Measurements from ENCODE around the gene HECW1.

HECW1 gene

DNA sequence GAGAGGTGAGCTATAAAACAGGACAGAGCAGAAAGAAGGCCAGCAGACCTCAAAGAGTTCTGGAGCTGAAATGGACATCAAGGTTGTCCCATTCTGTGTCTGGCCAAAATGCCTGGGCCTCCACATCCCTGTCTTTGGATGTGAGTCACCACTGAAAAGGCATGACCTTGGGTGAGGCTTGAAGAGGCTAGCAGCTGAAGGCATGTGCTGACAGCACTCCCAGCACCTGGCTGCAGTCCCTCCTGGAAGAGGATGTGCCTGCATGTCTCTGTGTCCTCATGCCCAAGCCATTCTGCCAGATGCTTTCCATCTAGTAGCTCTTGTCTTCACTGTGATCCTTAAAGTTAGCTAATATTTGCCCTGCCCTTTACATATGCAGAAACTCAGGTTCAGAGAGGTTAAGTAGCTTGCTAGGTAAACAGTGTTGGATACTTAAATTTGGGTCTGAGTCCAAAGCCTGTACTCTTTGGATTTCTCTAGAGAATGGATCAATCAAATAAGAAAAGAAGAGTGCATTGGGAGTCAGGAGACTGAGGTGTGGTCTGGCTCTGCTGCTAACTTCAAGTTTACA, 35.8 kb downstream of the HECW1 start:
- no peak for DNase-seq (ENCODE audit: low read depth, low spot score)

GRCh38 chr7:43151076-43151475, 38.6 kb downstream of the HECW1 start:
- DNase-seq (ENCODE audit: low read depth, low spot score) = no peak

DNA sequence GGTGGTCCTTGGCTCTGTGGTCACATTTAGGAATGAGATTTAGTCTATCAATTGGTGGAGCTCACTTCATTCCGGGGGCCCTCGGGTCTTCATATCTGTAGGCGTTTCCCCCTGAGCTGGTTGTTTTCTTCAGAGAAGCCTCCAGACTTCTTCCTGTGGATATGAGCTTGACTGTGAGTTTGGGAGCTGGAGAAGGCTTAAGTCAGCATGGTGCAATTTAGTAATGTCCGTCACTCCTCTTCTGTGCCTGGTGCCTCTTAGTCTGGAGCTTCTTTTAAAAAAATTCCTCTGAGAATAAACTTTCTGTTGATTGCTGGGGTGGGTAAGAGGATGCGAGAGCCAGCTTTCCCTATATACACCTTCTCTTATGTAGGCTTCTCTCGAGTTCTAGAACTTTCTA, 40.2 kb downstream of the HECW1 start:
- no peak for DNase-seq (ENCODE audit: low read depth, low spot score)

DNA sequence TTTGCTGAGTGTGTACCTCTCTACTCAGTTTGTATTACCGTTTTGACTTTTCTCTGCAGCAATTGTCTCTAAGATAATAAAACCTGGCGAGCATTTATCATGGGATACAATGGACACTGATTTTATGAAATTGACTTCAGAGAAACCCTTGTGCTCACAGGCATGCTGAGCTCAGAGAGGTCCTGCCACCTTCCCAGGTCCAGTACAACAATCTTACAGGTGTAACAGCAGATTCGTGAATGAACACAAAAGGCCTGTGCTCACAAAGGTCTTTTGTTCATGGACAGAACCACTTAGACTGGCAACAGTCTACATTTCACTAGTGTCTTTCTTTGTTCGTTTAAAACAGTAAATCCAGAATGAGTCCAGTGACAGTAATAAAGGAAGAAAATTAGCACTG, 43.2 kb downstream of the HECW1 start:
- DNase-seq (ENCODE audit: low read depth, low spot score) = no peak

- no peak for DNase-seq (ENCODE audit: low read depth, low spot score)
Observed at GRCh38 chr7:43163885-43164284, 51.4 kb downstream of the HECW1 start.

DNA sequence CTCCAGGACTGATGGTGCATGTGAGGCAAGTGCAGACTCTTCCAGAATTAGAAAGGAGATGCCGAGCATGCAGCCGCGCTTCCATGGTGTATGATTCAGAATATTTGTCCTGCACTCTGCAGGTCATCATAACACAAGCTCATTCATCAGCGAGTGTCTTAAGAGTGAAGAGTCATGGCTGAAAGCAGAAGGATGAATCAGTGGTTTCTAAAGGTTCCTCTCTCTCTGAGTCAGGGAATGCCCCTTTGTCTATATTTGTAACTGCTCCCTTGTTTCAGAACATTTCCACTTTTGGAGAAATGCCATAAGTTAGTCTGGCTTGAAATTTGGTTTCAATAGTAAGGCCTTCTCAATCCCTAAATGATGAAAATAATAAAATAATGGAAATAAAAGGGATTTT, 52.3 kb downstream of the HECW1 start:
- DNase-seq (ENCODE audit: low read depth, low spot score) = no peak

DNA sequence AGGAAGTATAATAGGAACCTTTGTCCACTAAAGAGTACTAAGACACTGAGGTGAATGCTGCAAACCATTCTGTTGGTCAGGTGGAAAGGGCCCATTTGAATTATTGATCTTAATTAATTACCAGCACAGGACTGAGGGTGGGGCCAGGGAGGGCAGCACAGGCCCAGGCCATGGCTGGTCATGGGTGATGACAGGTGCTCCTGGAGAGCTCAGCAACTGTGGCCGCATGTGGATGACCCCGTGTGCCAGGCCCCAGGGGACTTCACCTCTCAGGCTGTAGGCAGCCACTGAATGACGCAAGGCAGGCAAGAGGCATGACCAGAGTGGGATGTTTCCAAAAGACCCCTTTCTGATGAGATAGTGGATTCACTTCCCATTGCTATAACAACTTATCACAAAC, 54.2 kb downstream of the HECW1 start:
- DNase-seq (ENCODE audit: low read depth, low spot score) = no peak

DNA sequence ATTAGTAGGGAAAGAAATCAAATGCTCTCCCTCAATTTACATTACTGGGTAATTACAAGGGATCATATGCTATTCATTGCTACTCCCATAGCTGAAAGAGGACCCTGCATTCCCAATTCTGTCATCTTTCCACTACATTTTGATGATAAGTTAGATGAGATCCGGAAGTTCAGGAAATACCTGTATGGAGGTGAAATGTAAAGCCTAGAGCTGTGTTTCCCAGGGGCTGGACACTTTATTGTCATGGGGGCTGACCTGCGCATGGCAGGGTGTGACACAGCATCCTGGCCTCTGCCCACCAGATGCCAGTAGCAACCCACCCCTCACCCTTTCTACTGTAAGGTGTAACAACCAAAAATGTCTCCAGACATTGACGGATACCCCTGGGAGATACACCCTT, 56.6 kb downstream of the HECW1 start:
- DNase-seq (ENCODE audit: low read depth, low spot score) = no peak

DNA sequence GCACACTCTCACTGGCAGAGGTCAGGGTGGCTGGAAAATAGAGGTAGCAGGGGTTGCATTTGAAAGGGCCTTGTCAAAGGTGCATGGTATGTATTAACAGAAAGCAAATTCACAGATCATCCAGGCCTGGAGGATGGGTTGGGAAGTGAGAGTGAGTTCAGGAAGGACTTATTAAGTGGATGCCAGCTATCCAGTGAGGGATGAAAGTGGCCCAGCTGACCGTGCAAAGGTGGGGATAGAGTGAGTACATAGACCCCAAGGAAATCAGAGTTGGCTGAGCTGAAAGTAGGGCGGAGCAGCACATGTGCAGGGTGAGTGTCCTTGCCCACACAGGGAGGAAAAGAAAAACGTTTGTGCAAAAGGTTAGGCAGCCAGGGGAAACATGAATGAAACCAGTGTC, 58.1 kb downstream of the HECW1 start:
- no peak for DNase-seq (ENCODE audit: low read depth, low spot score)

DNA sequence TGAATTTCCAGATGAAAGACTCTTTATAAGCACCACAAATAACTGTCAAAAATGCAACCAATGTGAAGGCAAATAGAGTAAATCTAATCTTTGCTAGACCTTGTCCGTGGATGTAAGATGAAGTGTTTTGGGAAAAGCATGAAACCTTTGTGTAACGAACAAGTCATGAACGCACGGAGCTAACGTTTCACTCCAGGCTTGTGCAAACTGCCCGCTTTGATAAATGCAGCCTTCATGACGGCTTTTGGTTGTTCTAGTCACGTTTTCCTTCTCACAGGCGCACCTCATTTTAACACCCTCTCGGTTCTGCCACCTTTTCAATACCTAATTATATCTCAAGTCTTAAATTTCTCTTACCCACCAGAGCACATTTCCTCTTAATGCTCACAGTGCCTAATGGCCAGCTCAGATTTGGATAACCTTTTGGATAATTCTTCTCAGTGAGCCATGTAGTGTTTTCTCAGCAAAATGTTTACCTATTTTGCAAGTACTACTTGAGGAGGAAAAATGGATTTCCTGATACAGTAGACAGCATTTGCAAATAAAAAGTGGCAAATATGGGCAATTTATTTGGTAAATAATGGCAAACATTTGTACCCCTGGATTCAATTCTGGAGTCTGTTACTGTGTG, 63.2 kb downstream of the HECW1 start:
- no peak for DNase-seq (ENCODE audit: low read depth, low spot score)

DNA sequence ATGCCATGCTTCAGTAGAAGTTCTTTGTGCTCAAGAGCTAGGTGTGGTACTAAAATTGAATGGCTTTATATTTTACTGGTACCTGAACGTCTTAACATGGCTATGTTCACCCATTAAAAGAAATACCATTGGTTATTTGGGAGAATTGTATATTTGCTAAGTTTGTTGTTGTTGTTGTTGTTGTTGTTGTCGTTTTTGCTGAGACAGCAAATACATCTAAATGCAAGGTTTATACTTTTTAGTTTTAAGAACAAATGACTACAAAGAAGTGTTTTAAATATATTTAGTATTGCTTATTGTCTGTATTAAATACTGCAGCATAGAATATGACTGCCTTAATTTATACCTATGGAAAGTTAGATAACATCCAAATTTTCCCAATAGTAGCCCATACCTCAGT, 66.9 kb downstream of the HECW1 start:
- DNase-seq (ENCODE audit: low read depth, low spot score) = no peak

DNA sequence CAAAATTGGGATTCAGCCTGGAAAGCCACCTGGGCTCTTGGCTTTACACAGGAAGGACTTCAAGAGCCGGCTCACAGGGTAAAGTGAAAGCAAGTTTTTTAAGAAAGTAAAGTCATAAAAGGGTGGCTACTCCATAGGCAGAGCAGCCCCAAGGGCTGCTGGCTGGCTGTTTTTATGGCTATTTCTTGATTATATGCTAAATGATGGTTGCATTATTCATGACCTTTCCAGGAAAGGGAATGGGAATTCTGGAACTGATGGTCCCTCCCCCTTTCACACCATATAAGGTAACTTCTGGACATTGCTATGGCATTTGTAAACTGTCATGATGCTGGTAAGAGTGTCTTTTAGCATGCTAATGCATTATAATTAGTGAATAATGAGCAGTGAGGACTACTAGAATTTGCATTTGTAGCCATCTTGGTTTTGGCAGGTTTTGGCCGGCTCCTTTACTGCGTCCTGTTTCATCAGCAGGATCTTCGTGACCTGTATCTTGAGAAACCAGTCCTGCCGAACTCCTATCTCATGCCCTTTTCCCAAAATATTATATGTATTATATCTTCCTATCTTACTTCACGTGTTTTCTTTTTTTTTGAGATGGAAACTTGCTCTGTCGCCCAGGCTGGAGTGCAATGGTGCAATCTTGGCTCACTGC, 80.5 kb downstream of the HECW1 start:
- no peak for DNase-seq (ENCODE audit: low read depth, low spot score)

- DNase-seq (ENCODE audit: low read depth, low spot score) = no peak
Observed at GRCh38 chr7:43193893-43194292, 81.4 kb downstream of the HECW1 start.

DNA sequence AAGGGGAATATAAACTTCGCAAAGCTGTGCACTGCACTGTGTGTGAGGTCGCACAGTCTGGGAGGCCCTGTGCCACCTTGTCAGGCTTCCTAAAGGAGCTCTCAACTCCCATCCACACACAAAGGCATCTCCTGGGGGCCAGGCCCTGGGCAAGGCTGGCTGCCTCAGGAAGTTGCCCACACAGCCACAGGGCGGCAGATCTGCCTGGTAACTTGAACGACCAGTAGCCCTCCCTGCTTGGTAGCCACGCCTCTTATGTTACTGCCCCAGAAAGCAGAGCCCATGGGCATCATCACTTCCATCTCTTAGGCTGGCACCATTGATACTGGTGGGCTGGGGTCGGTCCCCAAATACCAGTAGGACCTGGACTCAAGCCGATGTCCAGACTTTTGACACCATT, 82.8 kb downstream of the HECW1 start:
- DNase-seq (ENCODE audit: low read depth, low spot score) = no peak

DNA sequence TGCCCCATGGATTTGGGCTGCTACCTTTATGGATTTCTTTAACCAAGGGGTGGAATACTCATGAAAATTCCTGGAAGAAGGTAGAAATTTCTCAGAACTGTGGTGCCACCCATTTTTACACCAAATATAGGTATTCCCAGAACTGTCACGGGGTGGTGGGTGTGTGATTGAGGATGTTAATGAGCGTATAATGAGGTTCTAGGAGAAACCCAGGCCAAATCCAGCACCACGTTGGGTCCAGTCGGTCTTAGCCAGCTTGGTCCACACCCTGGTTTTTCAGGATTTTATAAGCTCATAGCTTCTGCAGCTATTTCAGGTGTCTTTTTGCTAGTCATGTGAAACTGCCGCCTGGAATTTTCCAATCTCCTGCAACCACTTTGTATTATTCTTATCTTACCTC, 83.3 kb downstream of the HECW1 start:
- no peak for DNase-seq (ENCODE audit: low read depth, low spot score)

DNA sequence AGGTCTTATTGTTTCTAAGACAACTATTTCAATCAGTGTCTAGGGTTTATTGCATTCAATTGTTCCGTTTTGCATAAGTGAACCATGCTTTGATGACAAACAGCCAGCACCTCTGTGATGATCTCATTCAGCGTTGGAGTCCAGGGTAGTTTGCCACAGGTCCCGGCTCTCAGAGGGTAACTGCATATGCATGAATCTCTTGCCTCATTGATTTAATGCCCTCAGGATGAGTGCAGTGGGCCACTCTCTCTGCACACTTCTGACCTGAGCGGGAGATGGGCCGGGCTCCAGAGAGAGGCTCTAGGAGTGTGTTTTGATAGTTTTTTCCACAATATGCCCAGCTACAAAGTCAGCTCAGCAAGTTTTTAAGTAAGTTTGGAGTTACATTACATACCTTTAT, 83.9 kb downstream of the HECW1 start:
- no peak for DNase-seq (ENCODE audit: low read depth, low spot score)

DNA sequence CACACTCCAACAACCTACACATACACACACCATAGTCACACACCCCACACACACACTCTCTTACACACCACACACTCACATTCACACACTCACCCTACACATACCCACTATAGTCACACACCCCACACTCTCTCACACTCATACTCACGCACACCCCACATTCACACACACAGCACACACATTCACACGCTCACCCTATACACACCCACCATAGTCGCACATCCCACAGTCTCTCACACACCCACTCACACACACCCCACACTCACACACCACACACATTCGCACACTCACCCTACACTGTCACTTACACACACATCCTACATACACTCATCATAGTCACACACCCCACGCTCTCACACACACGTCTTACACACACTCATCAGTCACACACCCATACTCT, 85.6 kb downstream of the HECW1 start:
- DNase-seq (ENCODE audit: low read depth, low spot score) = no peak

- no peak for DNase-seq (ENCODE audit: low read depth, low spot score)
Observed at GRCh38 chr7:43198599-43199090, 86.2 kb downstream of the HECW1 start.

- no peak for DNase-seq (ENCODE audit: low read depth, low spot score)
Observed at GRCh38 chr7:43199371-43200160, 87.1 kb downstream of the HECW1 start.

GRCh38 chr7:43201912-43202311, 89.5 kb downstream of the HECW1 start:
- no peak for DNase-seq (ENCODE audit: low read depth, low spot score)

GRCh38 chr7:43204081-43204480, 91.6 kb downstream of the HECW1 start:
- DNase-seq (ENCODE audit: low read depth, low spot score) = no peak

DNA sequence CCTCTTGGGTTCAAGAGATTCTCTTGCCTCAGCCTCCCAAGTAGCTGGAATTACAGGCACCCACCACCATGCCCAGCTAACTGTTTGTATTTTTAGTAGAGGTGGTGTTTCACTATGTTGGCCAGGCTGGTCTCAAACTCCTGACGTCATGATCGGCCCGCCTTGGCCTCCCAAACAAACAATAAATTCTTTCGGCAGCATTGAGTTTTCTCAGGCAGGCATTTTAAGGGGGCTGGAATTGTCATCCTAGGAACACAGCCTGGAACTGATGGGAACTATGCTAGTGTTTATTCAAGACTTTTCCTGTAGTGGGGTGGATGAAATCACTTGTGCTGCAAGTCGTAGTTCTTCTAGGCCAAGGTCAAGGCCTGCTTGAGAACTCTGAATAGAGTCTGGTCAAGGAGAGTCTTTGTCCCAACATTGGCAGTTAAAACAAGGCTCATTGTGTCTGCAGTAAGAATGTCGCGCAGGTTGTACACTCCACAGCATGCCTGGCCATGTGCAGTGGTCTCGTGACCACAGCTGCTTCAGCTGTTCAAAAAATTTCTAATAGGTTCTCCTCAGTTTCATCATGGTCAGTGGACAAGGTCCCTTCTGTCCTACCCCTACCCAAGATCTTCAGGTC, 92.8 kb downstream of the HECW1 start:
- DNase-seq (ENCODE audit: low read depth, low spot score) = no peak
